Endothelial cell of umbilical vein (primary cell): ENCODE data around the gene SLC66A2. TPM values are rescaled to one million over a fixed set of nuclear protein-coding genes. Genes with fewer than 3 reads are reported as not detected.

Source experiments
- BruUV-seq: library from RNA; stranded (reverse); fragments of 400-500 nt; replicated peaks from 2 replicates; lab custom pipeline; 2021; lab: Mats Ljungman, UMichigan
- CTCF ChIA-PET: fragments of 300-600, 350-600 bp; sonication (Branson Sonifier 250); formaldehyde crosslinking; loops from one replicate; lab custom pipeline; 2021; ENCODE audit warnings: antibody characterized with exemption, inconsistent platforms; lab: Charles Lee
- POLR2A ChIA-PET: fragments of 300-600, 350-600 bp; sonication (Branson Sonifier 250); formaldehyde crosslinking; loops from one replicate; lab custom pipeline; 2021; ENCODE audit warnings: antibody characterized with exemption, inconsistent platforms; lab: Charles Lee
- DNase-seq: peaks from one replicate; pipeline ENCODE4 v3.0.0-alpha.2; 2011; ENCODE audit warnings: low read depth, low spot score
- FAIRE-seq: peaks from 2 replicates; lab custom pipeline; 2011; peaks lifted over from hg19 to GRCh38; lab: Jason Lieb, UNC
- H2AFZ ChIP-seq: 2 replicates; pipeline ENCODE4 v1.6.0; 2012; ENCODE audit warnings: low read depth, low read length, control low read depth, inconsistent platforms
- H3K27ac ChIP-seq: 2 replicates; pipeline ENCODE4 v1.5.1; 2011; ENCODE audit warnings: low read depth, mild to moderate bottlenecking, control low read depth, low read length, moderate library complexity; ENCODE audit not compliant: insufficient read depth
- H3K27me3 ChIP-seq, 2 experiments: 2 replicates each; pipeline versions ENCODE4 v1.6.0 to v1.6.1; 2011; ENCODE audit warnings: low read length in 2 of 2, mixed read lengths in 1 of 2; ENCODE audit not compliant: control insufficient read depth in 2 of 2, insufficient read depth in 2 of 2
- H3K36me3 ChIP-seq, 2 experiments: 2 replicates in 1 of 2; 3 replicates in 1 of 2; pipeline ENCODE4 v1.5.1; 2011; ENCODE audit warnings: low read length in 2 of 2, mild to moderate bottlenecking in 1 of 2, moderate library complexity in 1 of 2; ENCODE audit not compliant: control insufficient read depth in 2 of 2, insufficient read depth in 2 of 2; ENCODE audit errors: extremely low read depth in 1 of 2
- H3K4me1 ChIP-seq: 3 replicates; pipeline ENCODE4 v1.5.1; 2011; ENCODE audit warnings: mild to moderate bottlenecking, low read length; ENCODE audit not compliant: control insufficient read depth, insufficient read depth; ENCODE audit errors: extremely low read depth
- H3K4me2 ChIP-seq: 2 replicates; pipeline ENCODE4 v1.6.1; 2011; ENCODE audit warnings: low read length, control low read depth, mixed read lengths; ENCODE audit not compliant: insufficient read depth
- H3K4me3 ChIP-seq, 3 experiments: fragments of 200-600 bp in 1 of 3; sonication (generic), shearing (Covaris generic) in 1 of 3; replicated peaks in 1 of 3; 2 replicates each; pipeline ENCODE4 v1.5.1; 2011 to 2016; ENCODE audit warnings: control low read depth in 3 of 3, low read length in 3 of 3, mild to moderate bottlenecking in 2 of 3, inconsistent platforms in 1 of 3, low read depth in 1 of 3, moderate library complexity in 1 of 3; ENCODE audit not compliant: insufficient read depth in 1 of 3
- H3K79me2 ChIP-seq: 2 replicates; pipeline ENCODE4 v1.6.0; 2012; ENCODE audit warnings: low read length, inconsistent platforms; ENCODE audit not compliant: control insufficient read depth, insufficient read depth
- H3K9ac ChIP-seq: replicated peaks from 2 replicates; pipeline ENCODE3; 2011; ENCODE audit warnings: low read length, control low read depth; ENCODE audit not compliant: insufficient read depth; ENCODE audit errors: extremely low read depth
- H3K9me1 ChIP-seq: replicated peaks from 3 replicates; pipeline ENCODE4 v1.6.0; 2011; ENCODE audit warnings: mild to moderate bottlenecking, low read length; ENCODE audit not compliant: control insufficient read depth, insufficient read depth; ENCODE audit errors: extremely low read depth
- H3K9me3 ChIP-seq: replicated peaks from 2 replicates; pipeline ENCODE4 v1.5.1; 2012; ENCODE audit warnings: low read length, inconsistent platforms; ENCODE audit not compliant: control insufficient read depth, insufficient read depth
- H4K20me1 ChIP-seq: replicated peaks from 2 replicates; pipeline ENCODE3; 2011; ENCODE audit warnings: mild to moderate bottlenecking, low read length; ENCODE audit not compliant: control insufficient read depth, insufficient read depth; ENCODE audit errors: extremely low read depth
- EZH2 ChIP-seq: IDR thresholded peaks from 2 replicates; pipeline ENCODE4 v1.6.1; 2012; ENCODE audit warnings: borderline replicate concordance, low read depth, mild to moderate bottlenecking, moderate library complexity, low read length, inconsistent platforms; ENCODE audit not compliant: severe bottlenecking
- FOS ChIP-seq: IDR thresholded peaks from 2 replicates; pipeline ENCODE4 v1.6.1; 2011; ENCODE audit warnings: mild to moderate bottlenecking, low read length, moderate library complexity, borderline replicate concordance; ENCODE audit not compliant: insufficient read depth
- dilution Hi-C: fragments of 300-500 bp; cut with MboI; formaldehyde crosslinking; loops from one replicate; pipeline ENCODE4 v1.15.0; 2019; ENCODE audit warnings: low sequenced_read_pairs; ENCODE audit not compliant: extremely low pct_ligation_motif_present
- intact Hi-C: fragments of 100-400 bp; cut with micrococcal nuclease; formaldehyde crosslinking; loops from one replicate; pipeline ENCODE4 v1.10.0; 2022
- polyA plus RNA-seq, 4 experiments: library from polyadenylated mRNA; depleted of rRNA in 3 of 4; stranded (reverse) in 3 of 4; unstranded in 1 of 4; fragments of >200 nt; gene quantifications; 2 replicates each; pipeline versions ENCODE4 v1.2.1 to v1.2.3, GENCODE V29; 2011 to 2012; ENCODE audit warnings: missing spikeins in 1 of 4
- total RNA-seq: library from RNA; stranded (reverse); gene quantifications from 2 replicates; pipeline ENCODE4 v1.2.3, GENCODE V29; 2021
- TF ChIP-seq, protein P1 (sequence below), 2 donors: IDR thresholded peaks; 1 replicate in 1 of 2; 2 replicates in 1 of 2; pipeline ENCODE4 v1.5.1; 2011; ENCODE audit warnings: low read length in 2 of 2, mild to moderate bottlenecking in 2 of 2, moderate library complexity in 2 of 2, control low read depth in 1 of 2, inconsistent platforms in 1 of 2, low read depth in 1 of 2; ENCODE audit not compliant: insufficient read depth in 1 of 2; ENCODE audit errors: extremely low read depth in 1 of 2

The SLC66A2 gene
- total and polyA plus RNA-seq, 2 donors (not counting 3 experiments of a cell fraction or from before 2014, with no cell fraction given), result 32.5 to 37.1 TPM

DNA sequence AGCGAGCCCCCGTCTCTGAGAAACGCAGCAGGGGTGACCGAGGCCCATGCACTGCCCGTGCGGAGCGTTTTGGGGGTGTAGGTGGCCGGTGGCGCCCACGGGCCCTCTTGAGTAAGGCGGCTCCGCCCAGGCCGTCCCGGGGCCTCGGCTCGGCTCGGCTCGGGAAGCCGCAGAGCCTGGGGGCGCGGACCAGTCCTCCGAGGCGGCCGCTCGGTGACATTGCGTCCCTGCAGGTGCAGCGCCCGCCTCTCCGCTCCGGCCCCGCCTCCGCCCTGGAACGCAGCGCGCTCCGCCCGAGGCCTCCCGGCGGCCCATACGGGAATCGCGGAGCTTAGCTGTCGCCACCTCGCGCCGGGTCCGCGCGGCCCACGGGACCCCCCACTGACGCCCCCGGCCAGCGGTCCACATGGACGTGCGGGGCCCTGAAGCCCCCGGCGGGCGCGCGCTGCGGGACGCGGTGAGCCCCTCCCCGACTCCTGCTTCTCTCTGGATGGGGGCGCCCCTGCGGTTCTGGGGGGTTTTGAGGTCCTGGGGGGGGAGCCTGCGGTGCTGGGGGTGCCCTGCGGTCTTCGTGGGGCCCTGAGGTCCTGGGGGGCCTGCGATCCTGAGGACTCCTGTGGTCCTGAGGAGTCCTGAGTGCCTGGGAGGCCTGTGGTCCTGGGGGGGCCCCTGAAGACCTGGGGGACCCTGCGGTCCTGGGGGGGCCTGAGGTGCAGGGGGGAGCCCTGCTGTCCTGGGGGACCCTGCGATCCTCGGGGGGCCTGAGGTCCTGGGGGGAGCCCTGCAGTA, 13.1 kb upstream of the SLC66A2 start, which contains the start of gene HSBP1L1:
HSBP1L1 (plus strand) TSS at position 314 of the 789 bp plus-strand sequence; CDS start at position 407, 93 bp downstream.
- peak within 1 kb of the TSS; percentile 31 to 44 (median 40) for H3K4me3 ChIP-seq
- FAIRE-seq (peak; percentile 48), DNase-seq (peak; percentile 40)
- CTCF ChIA-PET, result interaction anchor here (1.8 kb wide), 1 partner anchor 22 kb away, joined by 5 read pairs; no protein-coding TSS in a partner anchor
- BruUV-seq, result no TSS peak
- peak within 1 kb of the TSS; percentile 57 for H3K27ac ChIP-seq
- dilution Hi-C loops (no loop called here), intact Hi-C loops (loop anchor here (1.0 kb wide), 2 partner anchors 13 to 24 kb away; partner anchors contain the start of genes SLC66A2 and TXNL4A)
- H3K9ac ChIP-seq, result peak within 1 kb of the TSS; percentile 59
- POLR2A ChIA-PET, result interaction anchor here (0.6 to 1.0 kb wide), 2 partner anchors 69 to 144 kb away, joined by 3 to 5 read pairs; no protein-coding TSS in a partner anchor
- H4K20me1 ChIP-seq, result no peaks in the 10 kb centered on the region
- H3K9me3 ChIP-seq, result no peaks in the 10 kb centered on the region
- peaks cover 12% of the 10 kb centered on the region for H3K4me1 ChIP-seq
- H3K4me2 ChIP-seq, result peak within 1 kb of the TSS; percentile 80
- peak within 1 kb of the TSS; percentile 56 for H2AFZ ChIP-seq
- peaks cover 8 to 11% of the 10 kb centered on the region in 2 experiments for H3K27me3 ChIP-seq
- H3K36me3 ChIP-seq, result no peaks in the 10 kb centered on the region
- no peaks in the 10 kb centered on the region for H3K79me2 ChIP-seq
- TF ChIP-seq, protein P1, sequence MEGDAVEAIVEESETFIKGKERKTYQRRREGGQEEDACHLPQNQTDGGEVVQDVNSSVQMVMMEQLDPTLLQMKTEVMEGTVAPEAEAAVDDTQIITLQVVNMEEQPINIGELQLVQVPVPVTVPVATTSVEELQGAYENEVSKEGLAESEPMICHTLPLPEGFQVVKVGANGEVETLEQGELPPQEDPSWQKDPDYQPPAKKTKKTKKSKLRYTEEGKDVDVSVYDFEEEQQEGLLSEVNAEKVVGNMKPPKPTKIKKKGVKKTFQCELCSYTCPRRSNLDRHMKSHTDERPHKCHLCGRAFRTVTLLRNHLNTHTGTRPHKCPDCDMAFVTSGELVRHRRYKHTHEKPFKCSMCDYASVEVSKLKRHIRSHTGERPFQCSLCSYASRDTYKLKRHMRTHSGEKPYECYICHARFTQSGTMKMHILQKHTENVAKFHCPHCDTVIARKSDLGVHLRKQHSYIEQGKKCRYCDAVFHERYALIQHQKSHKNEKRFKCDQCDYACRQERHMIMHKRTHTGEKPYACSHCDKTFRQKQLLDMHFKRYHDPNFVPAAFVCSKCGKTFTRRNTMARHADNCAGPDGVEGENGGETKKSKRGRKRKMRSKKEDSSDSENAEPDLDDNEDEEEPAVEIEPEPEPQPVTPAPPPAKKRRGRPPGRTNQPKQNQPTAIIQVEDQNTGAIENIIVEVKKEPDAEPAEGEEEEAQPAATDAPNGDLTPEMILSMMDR (IDR thresholded peaks at IDR 0.05; ENCODE audit: extremely low read depth in 1 of 2, insufficient read depth in 1 of 2, low read depth in 1 of 2, low read length in 2 of 2), result peak; percentile 9 to 39
- TF ChIP-seq FOS (no peak), EZH2 (peak; percentile 10)
- no peaks in the 10 kb centered on the region for H3K9me1 ChIP-seq
